ENCODE data around the gene HSD17B14. TPM values are rescaled to one million over a fixed set of nuclear protein-coding genes. Genes with fewer than 3 reads are reported as not detected.

HSD17B14 gene
- total RNA-seq, 2 donors from 2014 or later: 43.0 to 81.0 TPM

GRCh38 chr19:48806818-48807589 lies 29.3 kb downstream of the HSD17B14 start:
- Histone ChIP-seq H3K9ac (ENCODE audit: extremely low read depth, low read length, poor library complexity, severe bottlenecking) (no peak overlapping the region), H3K4me3 (ENCODE audit: low read length) (no peak overlapping the region), H3K9me3 (ENCODE audit: control insufficient read depth, low read length) (no peaks in the 10 kb centered on the region), H3K4me1 (ENCODE audit: control insufficient read depth, insufficient read depth, low read length) (peaks cover 4% of the 10 kb centered on the region), H3K36me3 (ENCODE audit: control insufficient read depth, insufficient read depth, low read length) (peaks cover 10% of the 10 kb centered on the region), H3K27me3 (ENCODE audit: control insufficient read depth, insufficient read depth, low read length, poor library complexity, severe bottlenecking) (no peaks in the 10 kb centered on the region), H3K27ac (ENCODE audit: low read depth, low read length) (peak overlapping the region; percentile 49)
- H3K4me1 Mint-ChIP-seq: peaks cover 28% of the 10 kb centered on the region
- peaks cover 13% of the 10 kb centered on the region for H3K36me3 Mint-ChIP-seq (ENCODE audit: low read depth)
- TF ChIP-seq, protein P1, sequence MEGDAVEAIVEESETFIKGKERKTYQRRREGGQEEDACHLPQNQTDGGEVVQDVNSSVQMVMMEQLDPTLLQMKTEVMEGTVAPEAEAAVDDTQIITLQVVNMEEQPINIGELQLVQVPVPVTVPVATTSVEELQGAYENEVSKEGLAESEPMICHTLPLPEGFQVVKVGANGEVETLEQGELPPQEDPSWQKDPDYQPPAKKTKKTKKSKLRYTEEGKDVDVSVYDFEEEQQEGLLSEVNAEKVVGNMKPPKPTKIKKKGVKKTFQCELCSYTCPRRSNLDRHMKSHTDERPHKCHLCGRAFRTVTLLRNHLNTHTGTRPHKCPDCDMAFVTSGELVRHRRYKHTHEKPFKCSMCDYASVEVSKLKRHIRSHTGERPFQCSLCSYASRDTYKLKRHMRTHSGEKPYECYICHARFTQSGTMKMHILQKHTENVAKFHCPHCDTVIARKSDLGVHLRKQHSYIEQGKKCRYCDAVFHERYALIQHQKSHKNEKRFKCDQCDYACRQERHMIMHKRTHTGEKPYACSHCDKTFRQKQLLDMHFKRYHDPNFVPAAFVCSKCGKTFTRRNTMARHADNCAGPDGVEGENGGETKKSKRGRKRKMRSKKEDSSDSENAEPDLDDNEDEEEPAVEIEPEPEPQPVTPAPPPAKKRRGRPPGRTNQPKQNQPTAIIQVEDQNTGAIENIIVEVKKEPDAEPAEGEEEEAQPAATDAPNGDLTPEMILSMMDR (conservative IDR thresholded peaks at IDR 0.05): no peak
- WGBS, 2 experiments (ENCODE audit: insufficient coverage in 1 of 2, insufficient read length in 1 of 2): 60 to 67% methylated on average over 10 to 17 of the region's 17 CpGs
- H3K4me3 Mint-ChIP-seq: no peak overlapping the region
- peak overlapping the region; percentile 4 for H3K27ac Mint-ChIP-seq
- peaks cover 3% of the 10 kb centered on the region for H3K27me3 Mint-ChIP-seq (ENCODE audit: insufficient read depth)
- H3K9me3 Mint-ChIP-seq: no peaks in the 10 kb centered on the region
- peak; percentile 76 for DNase-seq

DNA sequence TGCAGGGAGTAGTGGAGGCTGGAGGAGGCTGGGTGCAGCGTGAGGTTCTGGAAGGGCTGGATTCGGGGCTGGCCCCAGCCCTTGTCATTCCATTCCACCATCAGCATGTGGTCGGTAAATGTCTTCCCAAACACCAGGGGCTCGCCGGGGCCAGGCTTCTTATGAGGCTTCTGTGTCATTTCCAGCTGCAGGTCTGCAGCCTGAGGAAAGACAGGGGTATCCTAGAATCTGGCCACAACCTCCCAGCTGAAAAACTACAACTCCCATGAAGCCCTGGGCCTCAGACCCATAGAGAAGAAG lies 29.8 kb downstream of the HSD17B14 start:
- DNase-seq: peak; percentile 89
- no peak overlapping the region for H3K27ac ChIP-seq (ENCODE audit: low read depth, low read length)
- no peak overlapping the region for H3K4me3 Mint-ChIP-seq

DNA sequence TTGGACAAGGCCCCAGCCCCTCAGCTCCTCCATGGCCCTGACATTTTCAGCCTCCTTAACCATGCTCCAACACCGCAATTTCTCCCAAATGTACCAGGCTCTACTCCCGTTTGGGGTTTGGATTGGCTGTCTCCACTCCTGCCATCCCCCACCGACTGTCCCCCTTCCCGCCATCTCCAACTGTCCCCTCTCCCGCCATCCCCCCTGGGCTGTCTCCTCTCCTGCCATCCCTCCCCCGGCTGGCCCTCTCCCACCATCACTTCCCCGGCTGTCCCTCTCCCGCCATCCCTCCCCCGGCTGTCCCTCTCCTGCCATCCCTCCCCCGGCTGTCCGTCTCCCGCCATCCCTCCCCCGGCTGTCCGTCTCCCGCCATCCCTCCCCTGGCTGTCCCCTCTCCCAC lies 30.8 kb downstream of the HSD17B14 start:
- H3K4me3 ChIP-seq (ENCODE audit: low read length): no peak overlapping the region
- TF ChIP-seq, protein P1 (conservative IDR thresholded peaks at IDR 0.05): no peak
- H3K27me3 ChIP-seq (ENCODE audit: control insufficient read depth, insufficient read depth, low read length, poor library complexity, severe bottlenecking): no peaks in the 10 kb centered on the region
- no peak overlapping the region for H3K27ac ChIP-seq (ENCODE audit: low read depth, low read length)
- no peak for DNase-seq
- H3K9me3 ChIP-seq (ENCODE audit: control insufficient read depth, low read length): no peaks in the 10 kb centered on the region
- Mint-ChIP-seq H3K27ac (no peak overlapping the region), H3K4me3 (no peak overlapping the region), H3K9me3 (no peaks in the 10 kb centered on the region), H3K4me1 (peaks cover 27% of the 10 kb centered on the region), H3K27me3 (ENCODE audit: insufficient read depth) (peaks cover 3% of the 10 kb centered on the region), H3K36me3 (ENCODE audit: low read depth) (peaks cover 15% of the 10 kb centered on the region)
- H3K36me3 ChIP-seq (ENCODE audit: control insufficient read depth, insufficient read depth, low read length): peaks cover 10% of the 10 kb centered on the region
- peaks cover 4% of the 10 kb centered on the region for H3K4me1 ChIP-seq (ENCODE audit: control insufficient read depth, insufficient read depth, low read length)
- no peak overlapping the region for H3K9ac ChIP-seq (ENCODE audit: extremely low read depth, low read length, poor library complexity, severe bottlenecking)
- WGBS, 2 experiments (ENCODE audit: insufficient coverage in 1 of 2, insufficient read length in 1 of 2): 95 to 98% methylated on average over 5 to 6 of the region's 15 CpGs

More for the DNA sequence above, 29.8 kb downstream of the HSD17B14 start:
- Histone ChIP-seq H3K4me3 (ENCODE audit: low read length) (no peak overlapping the region), H3K27me3 (ENCODE audit: control insufficient read depth, insufficient read depth, low read length, poor library complexity, severe bottlenecking) (no peaks in the 10 kb centered on the region), H3K4me1 (ENCODE audit: control insufficient read depth, insufficient read depth, low read length) (peaks cover 4% of the 10 kb centered on the region), H3K9ac (ENCODE audit: extremely low read depth, low read length, poor library complexity, severe bottlenecking) (no peak overlapping the region), H3K36me3 (ENCODE audit: control insufficient read depth, insufficient read depth, low read length) (peaks cover 10% of the 10 kb centered on the region), H3K9me3 (ENCODE audit: control insufficient read depth, low read length) (no peaks in the 10 kb centered on the region)
- TF ChIP-seq, protein P1 (conservative IDR thresholded peaks at IDR 0.05): no peak
- 10 to 77% methylated on average over 2 to 5 of the region's 5 CpGs for WGBS, 2 experiments (ENCODE audit: insufficient coverage in 1 of 2, insufficient read length in 1 of 2)
- H3K9me3 Mint-ChIP-seq: no peaks in the 10 kb centered on the region
- H3K27ac Mint-ChIP-seq: peak overlapping the region; percentile 4
- H3K27me3 Mint-ChIP-seq (ENCODE audit: insufficient read depth): peaks cover 3% of the 10 kb centered on the region
- H3K4me1 Mint-ChIP-seq: peaks cover 27% of the 10 kb centered on the region
- H3K36me3 Mint-ChIP-seq (ENCODE audit: low read depth): peaks cover 15% of the 10 kb centered on the region
